ENCODE measurements around the gene KRT36. TPM values are rescaled to one million over a fixed set of nuclear protein-coding genes. Genes with fewer than 3 reads are reported as not detected.

The KRT36 gene
- total and polyA plus RNA-seq, 2 donors (not counting 1 experiment from before 2014, with no cell fraction given): not detected

DNA sequence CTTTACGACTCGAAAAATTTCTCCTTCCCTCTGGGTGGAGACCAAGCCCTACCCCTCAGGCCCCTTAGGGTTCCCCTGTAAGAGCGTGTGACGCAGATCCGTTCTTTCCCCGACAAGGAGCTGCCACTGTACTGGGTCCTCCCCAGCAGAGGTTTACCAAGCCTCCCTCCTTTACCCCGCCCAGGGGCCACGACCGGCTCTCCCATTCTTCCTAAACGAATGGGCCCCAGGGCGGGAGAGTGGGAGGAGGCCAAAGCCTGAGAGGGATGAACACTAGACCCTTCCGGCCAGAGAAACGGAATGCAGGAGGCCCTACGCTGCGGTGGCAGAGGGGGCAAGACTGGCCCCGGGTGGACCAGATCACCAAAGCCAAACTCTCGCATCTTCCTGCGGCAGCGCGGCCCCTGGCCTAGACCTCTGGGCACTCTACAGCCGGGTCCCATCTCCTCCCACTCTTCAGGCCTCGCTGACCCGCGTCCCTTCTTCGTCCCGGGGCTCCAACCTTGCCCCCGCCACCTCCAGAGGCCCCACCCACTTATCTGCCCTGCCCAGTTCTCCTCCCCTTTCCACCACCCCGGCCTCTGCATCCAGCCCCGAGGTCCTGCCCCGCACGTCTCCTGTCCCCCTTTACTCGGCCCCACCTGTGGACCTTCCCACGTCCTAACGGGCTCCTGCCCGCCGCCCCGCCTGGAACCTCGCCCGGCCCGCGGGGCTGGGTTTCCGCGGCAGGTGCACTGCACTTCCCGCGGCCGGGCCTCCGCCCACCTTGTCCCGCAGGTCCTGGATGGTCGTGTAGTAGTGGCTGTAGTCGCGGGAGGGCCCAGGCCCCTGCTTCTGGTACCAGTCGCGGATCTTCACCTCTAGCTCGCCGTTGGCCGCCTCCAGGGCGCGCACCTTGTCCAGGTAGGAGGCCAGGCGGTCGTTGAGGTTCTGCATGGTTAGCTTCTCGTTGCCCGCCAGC is 37.6 kb upstream of the KRT36 start:
- WGBS (ENCODE audit: insufficient coverage): 11% methylated on average over 61 of the region's 62 CpGs
- ATAC-seq (ENCODE audit: low read depth) (no peak), DNase-seq (peak; percentile 17)
- H3K4me1 ChIP-seq (ENCODE audit: control insufficient read depth in 2 of 2, insufficient read depth in 2 of 2, low read length in 2 of 2): peaks cover 13 to 16% of the 10 kb centered on the region in 2 donors
- H3K27me3 Mint-ChIP-seq: peaks cover 49% of the 10 kb centered on the region
- no peaks in the 10 kb centered on the region for H3K79me2 ChIP-seq (ENCODE audit: control insufficient read depth, insufficient read depth, low read length)
- H3K27me3 ChIP-seq (replicated peaks in 1 of 4; ENCODE audit: control extremely low read depth in 1 of 4, control insufficient read depth in 3 of 4, insufficient read depth in 4 of 4, low read length in 3 of 4): peaks cover 0 to 49% (median 16%) of the 10 kb centered on the region in 4 experiments
- H3K27ac ChIP-seq (ENCODE audit: low read length in 2 of 2): no peak overlapping the region
- H3K4me3 Mint-ChIP-seq: peak overlapping the region; percentile 45
- intact Hi-C loops (cut with micrococcal nuclease): no loop called here
- H3K9me3 ChIP-seq (ENCODE audit: control extremely low read depth in 1 of 3, control insufficient read depth in 2 of 3, insufficient read depth in 1 of 3, low read length in 2 of 3): peaks cover 0 to 7% (median 0%) of the 10 kb centered on the region in 3 donors
- no peaks in the 10 kb centered on the region for H3K9me3 Mint-ChIP-seq (ENCODE audit: insufficient read depth)
- ChIA-PET CTCF (no interaction called here), POLR2A (no interaction called here)
- peak overlapping the region; percentile 56 for H2AFZ ChIP-seq (ENCODE audit: insufficient read depth, low read depth, low read length, poor library complexity, severe bottlenecking)
- no peaks in the 10 kb centered on the region for H4K20me1 ChIP-seq (ENCODE audit: control insufficient read depth, insufficient read depth, low read length, poor library complexity, severe bottlenecking)
- peaks cover 9% of the 10 kb centered on the region for H3K4me1 Mint-ChIP-seq
- H3K36me3 ChIP-seq (replicated peaks in 1 of 2; ENCODE audit: control extremely low read depth in 1 of 2, control insufficient read depth in 1 of 2, extremely low read depth in 1 of 2, insufficient read depth in 2 of 2, low read length in 1 of 2): no peaks in the 10 kb centered on the region
- H3K9ac ChIP-seq (ENCODE audit: low read length): peak overlapping the region; percentile 29
- H3K4me2 ChIP-seq (replicated peaks; ENCODE audit: low read depth, low read length, poor library complexity, severe bottlenecking): peak overlapping the region; percentile 71
- H3K4me3 ChIP-seq (ENCODE audit: control extremely low read depth in 1 of 5, extremely low read depth in 1 of 5, insufficient read depth in 1 of 5, low read depth in 2 of 5, low read length in 4 of 5): peak overlapping the region in 3 of 5 experiments; percentile 1 to 19 (median 19)
- TF ChIP-seq EZH2 (IDR thresholded peaks at IDR 0.05; ENCODE audit: borderline replicate concordance, insufficient read depth, low read depth, low read length, poor library complexity, severe bottlenecking): peak; percentile 78
- TF ChIP-seq, protein P1, sequence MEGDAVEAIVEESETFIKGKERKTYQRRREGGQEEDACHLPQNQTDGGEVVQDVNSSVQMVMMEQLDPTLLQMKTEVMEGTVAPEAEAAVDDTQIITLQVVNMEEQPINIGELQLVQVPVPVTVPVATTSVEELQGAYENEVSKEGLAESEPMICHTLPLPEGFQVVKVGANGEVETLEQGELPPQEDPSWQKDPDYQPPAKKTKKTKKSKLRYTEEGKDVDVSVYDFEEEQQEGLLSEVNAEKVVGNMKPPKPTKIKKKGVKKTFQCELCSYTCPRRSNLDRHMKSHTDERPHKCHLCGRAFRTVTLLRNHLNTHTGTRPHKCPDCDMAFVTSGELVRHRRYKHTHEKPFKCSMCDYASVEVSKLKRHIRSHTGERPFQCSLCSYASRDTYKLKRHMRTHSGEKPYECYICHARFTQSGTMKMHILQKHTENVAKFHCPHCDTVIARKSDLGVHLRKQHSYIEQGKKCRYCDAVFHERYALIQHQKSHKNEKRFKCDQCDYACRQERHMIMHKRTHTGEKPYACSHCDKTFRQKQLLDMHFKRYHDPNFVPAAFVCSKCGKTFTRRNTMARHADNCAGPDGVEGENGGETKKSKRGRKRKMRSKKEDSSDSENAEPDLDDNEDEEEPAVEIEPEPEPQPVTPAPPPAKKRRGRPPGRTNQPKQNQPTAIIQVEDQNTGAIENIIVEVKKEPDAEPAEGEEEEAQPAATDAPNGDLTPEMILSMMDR (IDR thresholded peaks at IDR 0.05): no peak
- no peak overlapping the region for H3K27ac Mint-ChIP-seq

DNA sequence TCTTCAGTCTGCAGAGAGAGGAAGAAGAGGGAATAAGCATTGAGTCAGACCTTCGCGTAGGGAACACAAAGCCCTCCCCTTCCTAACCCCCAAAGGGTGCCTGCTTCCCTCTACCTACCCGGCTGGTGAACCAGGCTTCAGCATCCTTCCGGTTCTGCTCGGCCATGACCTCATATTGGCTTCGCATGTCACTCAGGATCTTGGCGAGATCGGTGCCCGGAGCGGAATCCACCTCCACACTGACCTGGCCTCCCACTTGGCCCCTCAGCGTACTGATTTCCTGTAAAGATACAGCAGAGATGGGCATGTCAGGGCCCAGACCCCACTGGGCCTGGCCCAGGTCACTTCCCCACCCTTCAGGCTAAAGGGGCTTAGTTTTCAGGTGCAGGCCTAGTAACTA is 34.6 kb upstream of the KRT36 start:
- Mint-ChIP-seq H3K4me1 (peaks cover 8% of the 10 kb centered on the region), H3K4me3 (no peak overlapping the region), H3K27me3 (peaks cover 40% of the 10 kb centered on the region), H3K9me3 (ENCODE audit: insufficient read depth) (no peaks in the 10 kb centered on the region), H3K27ac (no peak overlapping the region)
- no peak overlapping the region for H3K4me2 ChIP-seq (replicated peaks; ENCODE audit: low read depth, low read length, poor library complexity, severe bottlenecking)
- 92% methylated on average over 10 of the region's 11 CpGs for WGBS (ENCODE audit: insufficient coverage)
- intact Hi-C loops (cut with micrococcal nuclease): no loop called here
- H3K9ac ChIP-seq (ENCODE audit: low read length): no peak overlapping the region
- H3K27me3 ChIP-seq (replicated peaks in 1 of 4; ENCODE audit: control extremely low read depth in 1 of 4, control insufficient read depth in 3 of 4, insufficient read depth in 4 of 4, low read length in 3 of 4): peaks cover 0 to 31% (median 7%) of the 10 kb centered on the region in 4 experiments
- H3K4me3 ChIP-seq (ENCODE audit: control extremely low read depth in 1 of 5, extremely low read depth in 1 of 5, insufficient read depth in 1 of 5, low read depth in 2 of 5, low read length in 4 of 5): no peak overlapping the region
- TF ChIP-seq EZH2 (IDR thresholded peaks at IDR 0.05; ENCODE audit: borderline replicate concordance, insufficient read depth, low read depth, low read length, poor library complexity, severe bottlenecking): no peak
- TF ChIP-seq, protein P1 (IDR thresholded peaks at IDR 0.05): no peak
- DNase-seq: no peak
- H3K4me1 ChIP-seq (ENCODE audit: control insufficient read depth in 2 of 2, insufficient read depth in 2 of 2, low read length in 2 of 2): peaks cover 13 to 16% of the 10 kb centered on the region in 2 donors
- ATAC-seq (ENCODE audit: low read depth): no peak
- CTCF ChIA-PET: no interaction called here
- H3K9me3 ChIP-seq (ENCODE audit: control extremely low read depth in 1 of 3, control insufficient read depth in 2 of 3, insufficient read depth in 1 of 3, low read length in 2 of 3): peaks cover 0 to 7% (median 0%) of the 10 kb centered on the region in 3 donors
- H3K27ac ChIP-seq (ENCODE audit: low read length in 2 of 2): no peak overlapping the region
- H3K79me2 ChIP-seq (ENCODE audit: control insufficient read depth, insufficient read depth, low read length): no peaks in the 10 kb centered on the region
- H2AFZ ChIP-seq (ENCODE audit: insufficient read depth, low read depth, low read length, poor library complexity, severe bottlenecking): no peak overlapping the region
- no peaks in the 10 kb centered on the region for H3K36me3 ChIP-seq (replicated peaks in 1 of 2; ENCODE audit: control extremely low read depth in 1 of 2, control insufficient read depth in 1 of 2, extremely low read depth in 1 of 2, insufficient read depth in 2 of 2, low read length in 1 of 2)
- no peaks in the 10 kb centered on the region for H4K20me1 ChIP-seq (ENCODE audit: control insufficient read depth, insufficient read depth, low read length, poor library complexity, severe bottlenecking)
- POLR2A ChIA-PET: no interaction called here
